ENCODE results near the gene PRELID1.

The PRELID1 gene

DNA sequence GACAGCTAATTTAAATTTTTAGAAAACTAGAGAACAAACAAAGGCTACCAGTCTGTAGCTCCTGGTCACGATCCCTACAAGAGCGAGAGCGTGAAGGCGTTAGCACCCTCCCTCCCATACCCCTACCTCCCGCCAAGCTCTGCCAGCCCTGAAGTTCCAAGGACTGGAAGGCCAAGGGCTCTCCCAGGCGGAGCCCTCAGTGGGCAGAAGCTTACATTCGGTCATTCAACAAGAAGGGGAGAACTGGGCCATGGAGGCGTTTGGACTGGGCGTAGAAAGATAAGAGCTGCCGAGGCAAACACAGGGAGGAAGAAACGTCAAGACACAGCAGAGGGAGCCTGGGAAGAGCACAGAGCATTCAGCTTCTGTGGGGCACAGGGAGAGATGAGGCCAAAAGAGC lies 5.1 kb downstream of the PRELID1 start:
- H3K9me3 ChIP-seq (ENCODE audit: control insufficient read depth, insufficient read depth, low read depth, low read length) = no peaks in the 10 kb centered on the region
- no peak overlapping the region for H3K9ac ChIP-seq (ENCODE audit: low read length)
- H3K36me3 ChIP-seq (ENCODE audit: control insufficient read depth, insufficient read depth, low read length) = peaks cover 31% of the 10 kb centered on the region
- no peak overlapping the region for H3K4me3 ChIP-seq (ENCODE audit: low read depth, low read length)
- no peak overlapping the region for H3K27ac ChIP-seq (ENCODE audit: low read depth, low read length)
- peaks cover 24% of the 10 kb centered on the region for H3K4me1 ChIP-seq (ENCODE audit: control insufficient read depth, insufficient read depth, low read length)
- no peaks in the 10 kb centered on the region for H3K27me3 ChIP-seq (ENCODE audit: control insufficient read depth, insufficient read depth, low read length)

DNA sequence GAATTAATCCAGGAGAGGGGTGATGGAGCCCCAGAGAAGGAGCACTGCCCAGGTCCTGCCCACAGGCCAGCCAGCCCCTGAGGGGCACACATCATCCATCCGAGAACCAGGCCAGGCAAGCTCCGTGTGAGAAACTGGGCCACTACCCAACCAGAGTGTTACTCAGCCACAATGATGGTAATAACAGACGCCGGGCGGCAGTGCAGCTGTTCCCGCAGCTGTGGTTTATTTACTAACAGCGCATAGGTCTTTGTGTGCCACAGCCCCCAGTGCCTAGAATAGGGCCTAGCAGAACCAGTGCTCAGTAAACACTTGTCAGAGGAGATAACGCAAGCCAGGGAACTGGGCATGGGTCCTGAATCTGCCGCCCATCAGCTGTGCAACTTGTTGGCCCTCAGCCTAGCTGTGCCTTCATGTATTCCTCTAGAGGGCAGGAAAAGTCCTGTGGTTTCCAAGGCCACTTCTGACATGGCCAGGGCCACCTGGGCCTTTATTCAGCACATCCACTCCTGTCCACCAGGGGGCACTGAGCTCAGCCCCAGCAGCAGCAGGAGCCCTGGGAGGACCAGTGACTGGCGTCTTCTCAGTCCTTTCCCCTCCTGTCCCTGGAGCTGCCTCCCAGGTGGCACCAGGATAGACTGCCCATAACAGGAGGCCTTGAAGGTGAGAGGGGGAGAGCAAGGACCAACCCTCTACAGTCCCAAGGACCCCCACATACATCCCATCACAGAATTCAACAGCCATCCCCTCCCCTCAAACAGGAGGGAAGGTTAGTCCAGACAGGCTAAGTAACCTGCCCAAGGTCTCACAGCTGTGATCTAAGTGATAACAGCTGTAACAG lies 6.0 kb downstream of the PRELID1 start:
- Histone ChIP-seq H3K4me1 (ENCODE audit: control insufficient read depth, insufficient read depth, low read length) (peaks cover 20% of the 10 kb centered on the region), H3K27me3 (ENCODE audit: control insufficient read depth, insufficient read depth, low read length) (no peaks in the 10 kb centered on the region), H3K27ac (ENCODE audit: low read depth, low read length) (no peak overlapping the region), H3K36me3 (ENCODE audit: control insufficient read depth, insufficient read depth, low read length) (peaks cover 31% of the 10 kb centered on the region), H3K4me3 (ENCODE audit: low read depth, low read length) (no peak overlapping the region), H3K9me3 (ENCODE audit: control insufficient read depth, insufficient read depth, low read depth, low read length) (no peaks in the 10 kb centered on the region), H3K9ac (ENCODE audit: low read length) (no peak overlapping the region)

DNA sequence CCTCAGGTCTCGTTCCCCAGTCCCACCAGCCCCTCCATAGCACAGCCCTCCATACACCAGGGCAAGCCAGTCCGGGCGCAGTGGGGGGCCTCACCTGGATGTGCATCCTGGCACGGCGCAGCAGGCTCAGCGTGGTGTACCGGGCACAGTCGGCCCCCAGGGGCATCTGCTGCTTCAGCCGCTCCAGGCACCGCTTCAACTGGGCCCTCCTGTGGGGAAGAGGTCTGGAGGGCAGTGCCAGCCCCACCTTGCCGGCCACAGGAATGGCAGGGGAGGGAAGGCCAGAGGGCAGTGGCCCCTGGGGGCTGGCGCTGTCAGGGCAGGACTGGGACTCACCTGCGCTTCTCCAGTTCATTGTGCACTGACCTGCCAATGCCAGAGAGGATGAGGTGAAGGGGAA lies 6.7 kb downstream of the PRELID1 start:
- Histone ChIP-seq H3K9me3 (ENCODE audit: control insufficient read depth, insufficient read depth, low read depth, low read length) (no peaks in the 10 kb centered on the region), H3K27ac (ENCODE audit: low read depth, low read length) (no peak overlapping the region), H3K36me3 (ENCODE audit: control insufficient read depth, insufficient read depth, low read length) (peaks cover 24% of the 10 kb centered on the region), H3K27me3 (ENCODE audit: control insufficient read depth, insufficient read depth, low read length) (no peaks in the 10 kb centered on the region), H3K9ac (ENCODE audit: low read length) (no peak overlapping the region), H3K4me1 (ENCODE audit: control insufficient read depth, insufficient read depth, low read length) (peaks cover 19% of the 10 kb centered on the region), H3K4me3 (ENCODE audit: low read depth, low read length) (peak overlapping the region; percentile 87; the same call in 1 of the 2 replicates)

DNA sequence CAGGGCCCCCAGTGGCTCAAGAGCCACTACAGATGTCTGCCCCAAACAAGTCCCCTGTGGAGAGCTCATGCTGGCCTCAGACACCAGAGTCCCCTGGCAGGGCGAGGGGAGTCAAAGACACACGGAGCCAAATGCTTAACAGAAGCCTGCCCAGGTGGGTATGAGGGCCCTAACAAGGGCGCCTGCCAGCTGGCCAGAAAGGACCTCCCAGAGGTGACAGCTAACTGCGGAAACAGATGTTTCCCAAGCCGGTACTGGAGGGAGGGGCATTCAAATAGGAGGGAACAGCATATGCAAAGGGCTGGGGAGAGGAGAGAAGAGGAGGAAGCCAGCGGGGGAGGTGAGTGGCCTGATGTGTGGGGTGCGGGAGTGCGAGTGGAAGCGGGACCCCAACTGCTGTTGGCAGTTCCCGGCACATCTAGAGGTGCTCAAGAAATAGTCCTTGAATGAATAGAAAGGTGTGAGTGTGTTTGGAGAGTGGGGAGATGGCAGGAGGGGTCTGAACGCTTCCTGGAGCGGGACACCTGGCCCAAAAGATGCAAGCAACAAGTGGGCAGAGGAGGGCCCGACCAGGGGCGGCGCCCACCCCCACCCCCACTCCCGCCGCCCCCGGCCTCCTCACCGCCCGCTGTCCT lies 7.3 kb downstream of the PRELID1 start:
- no peaks in the 10 kb centered on the region for H3K27me3 ChIP-seq (ENCODE audit: control insufficient read depth, insufficient read depth, low read length)
- H3K27ac ChIP-seq (ENCODE audit: low read depth, low read length) = no peak overlapping the region
- peaks cover 18% of the 10 kb centered on the region for H3K36me3 ChIP-seq (ENCODE audit: control insufficient read depth, insufficient read depth, low read length)
- peaks cover 19% of the 10 kb centered on the region for H3K4me1 ChIP-seq (ENCODE audit: control insufficient read depth, insufficient read depth, low read length)
- no peaks in the 10 kb centered on the region for H3K9me3 ChIP-seq (ENCODE audit: control insufficient read depth, insufficient read depth, low read depth, low read length)
- H3K9ac ChIP-seq (ENCODE audit: low read length) = peak overlapping the region; percentile 71
- H3K4me3 ChIP-seq (ENCODE audit: low read depth, low read length) = peak overlapping the region; percentile 87

DNA sequence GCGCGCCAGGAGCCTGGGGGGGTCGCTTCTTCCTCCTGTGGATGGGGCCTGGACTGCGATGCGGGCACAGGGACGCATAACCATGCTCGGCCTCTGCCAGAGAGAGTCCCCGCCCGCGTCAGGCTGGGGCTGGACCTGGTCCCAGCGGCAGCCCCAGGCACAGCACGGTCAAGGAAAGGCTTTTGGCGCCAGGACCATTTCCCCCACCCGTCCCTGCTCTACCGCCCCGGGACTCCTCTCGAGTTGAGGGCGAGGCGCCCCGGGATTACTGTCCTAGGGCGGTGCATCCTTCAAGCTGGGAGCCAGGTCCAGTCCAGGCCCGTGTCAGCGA lies 7.8 kb downstream of the PRELID1 start:
- H3K27ac ChIP-seq (ENCODE audit: low read depth, low read length) = no peak overlapping the region

DNA sequence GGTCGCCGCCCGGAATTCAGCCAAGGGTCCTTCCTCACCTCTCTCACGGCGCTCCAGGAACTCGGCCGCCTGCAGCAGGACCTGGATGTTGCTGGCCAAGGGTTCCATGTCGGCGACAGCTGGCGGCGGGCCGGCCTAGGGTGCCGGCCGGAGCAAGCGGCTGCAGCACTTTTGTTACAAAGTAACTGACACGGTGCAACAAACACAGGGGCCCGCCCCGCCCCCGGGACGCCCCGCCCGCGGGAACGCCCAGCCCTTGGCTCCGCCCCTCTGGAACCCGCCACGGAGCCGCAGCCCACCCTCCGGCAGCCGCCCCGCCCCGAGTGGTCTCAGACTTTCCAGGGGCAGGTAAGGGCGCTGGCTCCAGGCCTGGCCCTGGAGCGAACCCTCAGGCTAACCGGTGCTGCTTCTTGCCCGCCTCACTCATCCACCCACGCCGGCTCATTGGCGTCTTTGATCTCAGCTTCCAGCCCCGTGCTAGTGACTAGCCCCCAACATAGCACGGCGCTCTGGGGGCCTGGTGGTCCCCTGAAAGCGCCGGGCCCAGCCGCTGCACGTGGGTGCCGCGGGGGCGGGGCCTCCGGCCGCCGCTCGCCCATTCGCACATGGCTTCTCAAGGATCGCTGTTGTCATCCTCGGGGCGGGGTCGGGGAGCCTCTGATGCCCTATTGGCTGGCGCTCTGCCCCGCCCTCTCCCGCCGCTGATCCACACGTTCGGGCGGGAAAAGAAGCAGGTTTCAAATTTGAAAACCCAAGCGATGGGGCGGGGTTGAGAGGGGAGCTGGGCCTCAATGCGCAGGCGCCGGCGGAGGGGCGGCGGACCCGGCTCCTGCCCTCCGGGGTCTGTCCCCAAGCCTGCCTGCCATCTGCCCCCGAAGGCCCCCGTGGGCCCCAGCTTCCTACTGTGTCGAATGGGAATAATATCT lies 8.4 kb downstream of the PRELID1 start, which contains the start of gene MXD3:
TSS of gene MXD3 (minus strand) at position 176 of the 926 bp plus-strand sequence. CDS start at position 108, 68 bp downstream.
- peak within 1 kb of the TSS; percentile 87 for H3K4me3 ChIP-seq (ENCODE audit: low read depth, low read length)
- H3K36me3 ChIP-seq (ENCODE audit: control insufficient read depth, insufficient read depth, low read length) = peaks cover 7% of the 10 kb centered on the region
- peak within 1 kb of the TSS; percentile 98 for H3K27ac ChIP-seq (ENCODE audit: low read depth, low read length)
- H3K9ac ChIP-seq (ENCODE audit: low read length) = peak within 1 kb of the TSS; percentile 97
- H3K9me3 ChIP-seq (ENCODE audit: control insufficient read depth, insufficient read depth, low read depth, low read length) = no peaks in the 10 kb centered on the region
- no peaks in the 10 kb centered on the region for H3K27me3 ChIP-seq (ENCODE audit: control insufficient read depth, insufficient read depth, low read length)
- peaks cover 19% of the 10 kb centered on the region for H3K4me1 ChIP-seq (ENCODE audit: control insufficient read depth, insufficient read depth, low read length)

More for the DNA sequence above, 7.8 kb downstream of the PRELID1 start:
- peak overlapping the region; percentile 71 for H3K9ac ChIP-seq (ENCODE audit: low read length)
- peak overlapping the region; percentile 87 for H3K4me3 ChIP-seq (ENCODE audit: low read depth, low read length)
- no peaks in the 10 kb centered on the region for H3K27me3 ChIP-seq (ENCODE audit: control insufficient read depth, insufficient read depth, low read length)
- peaks cover 14% of the 10 kb centered on the region for H3K36me3 ChIP-seq (ENCODE audit: control insufficient read depth, insufficient read depth, low read length)
- peaks cover 19% of the 10 kb centered on the region for H3K4me1 ChIP-seq (ENCODE audit: control insufficient read depth, insufficient read depth, low read length)
- H3K9me3 ChIP-seq (ENCODE audit: control insufficient read depth, insufficient read depth, low read depth, low read length) = no peaks in the 10 kb centered on the region

DNA sequence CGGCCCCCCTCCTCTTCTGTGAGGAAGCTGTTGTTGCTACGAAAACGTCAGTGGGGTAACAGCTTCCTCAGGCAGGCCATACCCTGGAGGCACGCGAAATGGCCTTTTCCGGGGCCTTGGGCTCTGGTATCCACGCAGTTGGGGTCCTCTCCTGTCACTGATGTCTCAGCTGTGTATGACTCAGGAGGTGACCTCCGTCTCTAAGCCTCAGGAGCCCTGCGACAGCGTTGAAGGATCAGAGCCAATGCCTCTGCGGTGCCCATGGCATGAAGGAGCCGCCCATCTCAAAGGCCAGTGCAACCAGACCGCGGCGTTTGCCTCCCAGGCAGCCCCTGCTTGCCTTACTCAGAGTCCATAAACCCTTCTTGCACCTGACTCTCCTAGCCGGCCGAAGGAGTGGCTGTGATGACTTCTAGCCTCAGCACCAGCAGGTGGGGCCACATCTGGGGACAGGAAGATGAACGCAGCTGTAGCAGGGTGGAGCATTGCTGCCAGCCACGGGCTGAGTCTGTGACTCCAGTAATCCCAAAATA lies 9.1 kb downstream of the PRELID1 start:
- H3K9me3 ChIP-seq (ENCODE audit: control insufficient read depth, insufficient read depth, low read depth, low read length) = no peaks in the 10 kb centered on the region
- no peaks in the 10 kb centered on the region for H3K27me3 ChIP-seq (ENCODE audit: control insufficient read depth, insufficient read depth, low read length)
- peak overlapping the region; percentile 98; the same call in 1 of the 2 replicates for H3K27ac ChIP-seq (ENCODE audit: low read depth, low read length)
- H3K4me1 ChIP-seq (ENCODE audit: control insufficient read depth, insufficient read depth, low read length) = peaks cover 19% of the 10 kb centered on the region
- H3K4me3 ChIP-seq (ENCODE audit: low read depth, low read length) = peak overlapping the region; percentile 67
- H3K36me3 ChIP-seq (ENCODE audit: control insufficient read depth, insufficient read depth, low read length) = 0 out of 2 replicates have a peak, but pooled peaks cover 2% of the 10 kb centered on the region
- peak overlapping the region; percentile 79 for H3K9ac ChIP-seq (ENCODE audit: low read length)

DNA sequence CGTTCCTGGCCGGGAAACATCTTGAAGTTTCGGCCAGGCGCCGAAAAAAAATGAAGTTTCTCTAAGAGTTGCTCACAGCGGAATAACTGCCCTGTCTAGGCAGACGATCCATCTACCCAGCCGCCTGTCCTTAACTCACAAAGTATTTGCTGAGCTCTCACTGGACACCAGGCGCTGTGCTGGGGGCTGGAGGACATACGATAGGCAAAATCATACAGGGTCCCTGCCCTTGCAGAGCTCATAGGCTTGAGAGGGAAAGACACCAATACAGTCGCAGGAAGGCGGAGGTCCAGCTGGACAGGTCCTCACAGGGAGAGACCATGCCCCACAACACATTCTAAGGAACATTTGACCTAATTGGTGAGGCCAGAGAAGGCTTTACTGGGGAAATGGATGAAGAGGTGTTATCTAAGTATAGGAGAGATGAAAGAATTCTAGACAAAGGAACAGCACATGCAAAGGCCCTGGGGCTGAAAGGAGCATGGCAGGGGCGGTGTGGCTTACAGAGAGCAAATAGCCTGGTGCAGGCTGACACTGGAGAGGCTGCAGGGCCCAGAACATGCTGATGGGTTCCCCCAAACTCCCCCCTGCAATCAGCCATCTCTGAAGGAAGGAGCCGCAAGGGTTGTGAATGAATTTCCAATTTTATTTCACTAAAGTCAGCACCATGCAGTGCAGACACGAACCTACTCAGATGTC lies 10.1 kb downstream of the PRELID1 start:
- H3K27me3 ChIP-seq (ENCODE audit: control insufficient read depth, insufficient read depth, low read length) = no peaks in the 10 kb centered on the region
- peaks cover 23% of the 10 kb centered on the region for H3K4me1 ChIP-seq (ENCODE audit: control insufficient read depth, insufficient read depth, low read length)
- H3K4me3 ChIP-seq (ENCODE audit: low read depth, low read length) = no peak overlapping the region
- H3K27ac ChIP-seq (ENCODE audit: low read depth, low read length) = no peak overlapping the region
- no peaks in the 10 kb centered on the region for H3K36me3 ChIP-seq (ENCODE audit: control insufficient read depth, insufficient read depth, low read length)
- no peaks in the 10 kb centered on the region for H3K9me3 ChIP-seq (ENCODE audit: control insufficient read depth, insufficient read depth, low read depth, low read length)
- no peak overlapping the region for H3K9ac ChIP-seq (ENCODE audit: low read length)

DNA sequence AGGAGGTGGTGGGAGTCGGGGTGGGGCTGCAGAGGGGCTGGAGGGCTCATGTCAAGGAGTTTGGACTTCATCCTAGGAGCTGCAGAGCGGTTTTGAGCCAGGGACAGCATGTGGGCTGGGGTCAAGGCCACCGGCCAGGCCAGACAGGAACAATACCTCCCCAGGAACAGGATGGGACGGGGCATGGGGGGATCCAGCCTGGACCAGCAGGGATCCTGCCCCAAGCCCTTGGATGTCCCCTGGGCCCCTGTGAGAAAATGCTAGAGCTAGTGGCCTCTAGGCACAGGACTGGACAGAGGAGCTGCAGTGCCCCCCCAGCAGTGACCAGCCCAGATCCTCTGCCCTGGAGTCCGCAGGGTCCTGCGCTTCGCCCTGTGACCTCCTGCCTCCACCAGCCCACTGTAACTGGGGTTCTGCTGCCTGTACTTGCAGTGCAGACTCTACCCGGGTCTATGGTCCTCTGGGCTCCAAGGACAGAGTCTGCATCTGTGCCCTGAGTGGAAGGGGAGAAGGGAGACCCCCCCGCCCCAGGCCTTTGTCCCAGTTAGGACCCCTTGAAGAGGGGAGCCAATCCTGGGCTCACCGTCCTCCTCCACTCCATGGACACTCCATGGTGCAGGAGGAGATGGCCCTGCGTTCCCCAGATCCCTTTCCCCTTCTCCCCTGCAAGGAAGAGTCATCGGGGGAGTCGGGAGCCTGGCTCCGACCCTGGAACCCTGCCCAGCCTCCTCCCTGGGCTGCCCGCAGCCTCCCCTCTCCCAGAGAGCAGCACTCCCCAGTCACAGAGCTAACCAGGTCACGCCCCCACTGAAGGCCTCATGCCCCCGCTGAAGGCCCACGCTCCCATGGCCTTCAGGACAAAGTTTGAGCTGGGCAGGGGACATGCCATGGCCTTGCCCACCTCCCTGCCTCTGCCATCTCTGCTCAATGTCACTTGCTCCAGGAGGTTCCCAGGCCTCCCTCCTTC lies 11.1 kb downstream of the PRELID1 start:
- H3K9me3 ChIP-seq (ENCODE audit: control insufficient read depth, insufficient read depth, low read depth, low read length) = no peaks in the 10 kb centered on the region
- no peak overlapping the region for H3K9ac ChIP-seq (ENCODE audit: low read length)
- H3K4me1 ChIP-seq (ENCODE audit: control insufficient read depth, insufficient read depth, low read length) = peaks cover 23% of the 10 kb centered on the region
- no peak overlapping the region for H3K4me3 ChIP-seq (ENCODE audit: low read depth, low read length)
- H3K27me3 ChIP-seq (ENCODE audit: control insufficient read depth, insufficient read depth, low read length) = no peaks in the 10 kb centered on the region
- H3K27ac ChIP-seq (ENCODE audit: low read depth, low read length) = no peak overlapping the region
- no peaks in the 10 kb centered on the region for H3K36me3 ChIP-seq (ENCODE audit: control insufficient read depth, insufficient read depth, low read length)

Measured in HUES6 (cell line).